Cerebellar cortex (tissue), 1 donor: ENCODE results near the gene ZSCAN29.
"Not testable (repeated sequence)": the region's sequence is repeated elsewhere in the genome, so short reads cannot be mapped to it uniquely, and the experiment has no call there.

ENCODE experiments used
- DNase-seq: peaks from one replicate; pipeline ENCODE4 v3.0.0-alpha.2; 2015; ENCODE audit warnings: low spot score

Gene ZSCAN29

DNA sequence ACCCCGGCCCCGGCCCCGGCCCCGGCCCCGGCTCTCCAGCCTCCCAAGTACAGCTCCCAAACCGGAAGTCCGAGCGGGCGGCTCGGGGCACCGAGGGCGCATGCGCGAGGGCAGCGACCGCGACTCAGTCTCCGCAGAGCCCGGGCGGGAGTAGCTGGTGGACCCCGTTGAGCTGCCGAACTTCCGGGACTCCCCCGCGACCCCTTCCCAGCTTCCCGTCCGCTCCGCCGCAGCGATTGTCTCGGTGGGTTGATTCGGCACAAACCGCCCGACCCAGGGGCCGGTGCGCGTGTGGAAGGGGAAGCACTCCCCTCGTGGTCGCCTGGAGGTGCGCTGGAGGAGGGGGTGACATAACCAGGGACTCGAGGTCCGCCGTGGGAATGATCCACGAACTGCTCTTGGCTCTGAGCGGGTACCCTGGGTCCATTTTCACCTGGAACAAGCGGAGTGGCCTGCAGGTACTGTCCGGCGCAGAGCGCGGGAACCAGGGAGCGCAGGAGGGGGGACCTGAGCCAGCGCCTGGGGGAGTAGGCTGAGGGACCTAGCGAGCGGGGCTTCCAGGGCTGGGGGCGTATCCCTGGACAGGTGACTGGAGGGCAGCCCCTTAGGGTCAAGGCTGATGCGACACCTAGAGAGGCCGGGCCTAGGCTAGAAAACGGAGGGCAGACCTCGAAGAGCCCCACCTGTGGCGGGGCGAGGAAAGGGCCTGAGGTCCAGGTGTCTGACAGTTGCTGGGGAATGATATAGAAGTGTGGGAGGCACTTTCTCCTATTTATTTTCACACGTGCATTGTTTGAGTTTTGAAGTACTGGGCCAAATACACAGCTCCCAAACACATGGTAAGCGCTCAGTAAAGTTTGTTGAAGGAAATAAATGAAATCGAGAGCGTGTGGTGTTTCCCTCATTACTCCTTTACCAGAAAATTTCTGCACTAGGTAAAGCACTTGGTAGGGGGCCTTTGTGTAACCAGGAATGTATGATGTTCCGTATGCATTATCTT lies at the start of gene ZSCAN29, which contains the start of gene TUBGCP4:
Gene ZSCAN29 (minus strand): TSS at position 69 of the 1,000 bp plus-strand sequence. CDS start 1,130 bp downstream, outside the sequence.
Gene TUBGCP4 (plus strand): TSS at position 127 of the 1,000 bp plus-strand sequence. CDS start 254 bp downstream, at position 381.
- DNase-seq: peak; percentile 80

DNA sequence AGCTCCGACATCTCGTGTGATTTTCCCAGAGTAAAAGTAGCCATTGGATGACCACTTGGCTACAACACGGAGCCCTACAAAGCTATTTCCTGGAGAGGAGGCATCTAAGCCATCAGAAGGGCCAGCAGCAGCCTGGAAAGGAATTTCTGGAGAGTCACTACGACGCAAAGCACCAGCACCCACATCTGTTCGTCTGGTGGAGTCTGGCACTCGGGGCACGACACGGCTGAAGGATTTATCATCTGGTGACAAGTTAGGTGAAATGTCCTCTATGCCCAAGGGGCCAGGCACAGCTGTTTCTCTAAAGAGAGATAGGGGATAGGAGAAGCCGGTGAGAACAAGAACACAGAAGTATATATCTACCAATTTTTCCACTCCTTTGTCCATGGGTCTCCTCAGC lies 49.6 kb upstream of the ZSCAN29 start:
- DNase-seq: no peak

- no peak for DNase-seq
Measured at GRCh38 chr15:43414196-43414595, 43.4 kb upstream of the ZSCAN29 start.

GRCh38 chr15:43412096-43412495 lies 41.3 kb upstream of the ZSCAN29 start:
- no peak for DNase-seq

DNA sequence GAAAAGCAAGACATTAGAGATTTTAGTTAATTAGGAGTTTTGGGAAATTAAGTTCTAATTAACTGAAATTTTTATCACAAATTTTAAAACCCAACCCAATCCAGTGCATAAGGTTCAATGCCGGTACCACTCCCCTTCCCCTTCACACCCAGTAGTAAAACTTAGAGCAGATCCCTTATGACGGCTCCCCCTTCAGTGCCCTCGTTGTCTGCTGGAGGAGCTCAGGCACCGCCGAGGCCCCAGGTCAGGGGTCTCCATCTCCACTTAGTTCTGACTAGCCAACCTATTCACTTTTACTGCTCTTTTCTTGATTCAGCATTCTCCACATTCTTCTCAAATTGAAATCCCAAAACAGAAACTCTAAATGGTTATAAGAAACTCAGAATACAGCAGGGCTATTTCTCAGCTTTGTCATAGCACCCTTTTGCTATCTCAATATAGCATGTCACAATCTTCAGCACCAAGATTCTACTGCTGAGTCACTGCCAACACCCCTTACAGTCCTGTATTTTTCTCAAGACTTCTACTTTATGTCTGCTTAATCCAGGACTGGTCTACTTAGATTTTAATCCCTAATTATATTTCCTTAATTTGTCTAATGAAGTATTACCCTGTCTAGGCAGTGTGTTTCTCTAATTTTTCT lies 39.9 kb upstream of the ZSCAN29 start:
- DNase-seq: no peak

GRCh38 chr15:43408789-43409188 lies 37.9 kb upstream of the ZSCAN29 start:
- no peak for DNase-seq

DNA sequence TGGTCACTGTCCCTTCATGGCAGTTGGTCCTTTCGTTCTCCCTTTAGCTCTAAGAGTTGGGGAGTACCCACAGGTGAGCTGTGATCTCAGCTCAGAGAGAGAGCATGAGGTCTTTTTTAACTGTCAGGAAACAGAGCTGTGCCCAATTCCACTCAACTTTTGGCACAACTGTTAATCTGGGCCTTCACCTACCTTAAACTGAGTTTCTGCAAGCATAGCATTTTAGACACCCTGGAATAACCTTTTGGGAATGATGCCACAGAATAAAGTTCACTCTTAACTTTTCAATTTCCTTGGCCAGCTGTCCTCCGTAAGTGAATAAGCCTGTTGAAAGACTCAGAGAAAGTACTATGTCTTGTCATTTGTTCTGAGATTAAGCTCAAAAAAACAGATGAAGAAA lies 36.0 kb upstream of the ZSCAN29 start:
- DNase-seq: no peak

GRCh38 chr15:43406189-43406588 lies 35.3 kb upstream of the ZSCAN29 start:
- DNase-seq: no peak

- DNase-seq: no peak
Measured at GRCh38 chr15:43404130-43404529, 33.3 kb upstream of the ZSCAN29 start.

DNA sequence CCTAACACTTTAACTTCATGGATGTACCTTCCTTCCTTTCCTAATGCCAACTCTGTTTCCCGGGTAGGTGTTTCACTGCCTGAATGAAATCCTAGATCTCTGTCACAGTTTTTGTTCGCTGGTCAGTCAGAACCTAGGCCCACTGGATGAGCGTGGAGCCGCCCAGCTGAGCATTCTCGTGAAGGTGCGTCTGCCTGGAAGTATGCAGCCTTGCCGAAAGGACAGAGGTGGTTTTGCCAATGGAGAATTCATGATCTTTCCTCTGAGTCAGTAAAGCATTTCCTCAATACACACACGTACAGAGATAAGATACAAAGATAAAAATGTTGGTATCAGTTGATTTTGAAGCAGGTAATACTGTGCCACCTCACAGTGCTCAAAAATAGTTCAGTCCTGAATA lies 32.8 kb upstream of the ZSCAN29 start:
- no peak for DNase-seq

DNA sequence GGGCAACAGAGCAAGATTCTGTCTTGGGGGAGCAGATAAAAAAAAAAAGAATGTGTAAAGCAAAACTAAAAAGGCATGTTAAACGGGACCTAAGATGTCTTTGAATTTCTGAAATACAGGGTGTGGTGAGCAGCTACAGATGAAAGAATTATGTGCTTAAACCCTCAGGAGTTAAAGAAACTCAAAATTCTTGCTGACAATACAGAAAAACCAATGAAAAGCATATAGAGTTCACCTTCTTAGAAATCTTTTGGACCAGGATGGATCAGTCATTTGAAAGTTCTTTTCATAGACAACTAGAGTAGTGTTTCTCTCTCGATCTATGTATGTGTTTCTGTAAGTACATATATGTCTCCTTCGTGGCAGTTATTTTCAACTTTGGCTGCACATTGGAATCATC lies 31.4 kb upstream of the ZSCAN29 start:
- DNase-seq: no peak

DNA sequence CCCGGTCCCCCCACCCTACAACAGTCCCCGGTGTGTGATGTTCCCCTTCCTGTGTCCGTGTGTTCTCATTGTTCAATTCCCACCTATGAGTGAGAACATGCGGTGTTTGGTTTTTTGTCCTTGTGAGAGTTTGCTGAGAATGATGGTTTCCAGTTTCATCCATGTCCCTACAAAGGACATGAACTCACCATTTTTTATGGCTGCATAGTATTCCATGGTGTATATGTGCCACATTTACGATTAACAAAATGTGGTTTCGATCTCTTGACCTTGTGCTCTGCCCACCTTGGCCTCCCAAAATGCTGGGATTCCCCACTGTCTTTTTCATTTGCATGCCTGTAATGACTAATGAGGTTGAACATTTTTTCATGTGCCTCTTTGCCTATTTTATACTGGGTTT lies 22.7 kb upstream of the ZSCAN29 start:
- not testable (repeated sequence) for DNase-seq

GRCh38 chr15:43390723-43391122 lies 19.9 kb upstream of the ZSCAN29 start:
- no peak for DNase-seq

- no peak for DNase-seq
Measured at GRCh38 chr15:43383070-43383469, 12.2 kb upstream of the ZSCAN29 start.

- DNase-seq: no peak
Measured at GRCh38 chr15:43382310-43382709, 11.5 kb upstream of the ZSCAN29 start.

DNA sequence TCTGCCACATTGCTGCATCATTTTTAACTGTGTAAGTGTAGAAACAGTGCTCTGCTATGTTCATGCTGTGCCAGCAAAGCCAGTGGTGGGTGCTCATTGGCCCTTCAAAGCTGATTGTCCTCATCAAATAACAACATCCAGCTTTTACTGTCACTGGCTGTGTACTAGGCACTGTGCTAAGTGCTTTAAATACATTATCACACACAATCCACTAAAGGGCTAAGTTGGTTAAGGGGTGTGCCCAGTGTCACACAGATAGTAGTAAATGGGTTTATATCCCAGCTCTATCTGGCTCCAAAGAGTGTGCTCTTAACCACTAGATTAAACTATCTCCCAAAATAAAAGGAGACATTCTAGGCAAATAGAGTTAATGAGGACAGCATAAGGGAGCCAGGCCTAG lies 7.8 kb upstream of the ZSCAN29 start:
- no peak for DNase-seq

DNA sequence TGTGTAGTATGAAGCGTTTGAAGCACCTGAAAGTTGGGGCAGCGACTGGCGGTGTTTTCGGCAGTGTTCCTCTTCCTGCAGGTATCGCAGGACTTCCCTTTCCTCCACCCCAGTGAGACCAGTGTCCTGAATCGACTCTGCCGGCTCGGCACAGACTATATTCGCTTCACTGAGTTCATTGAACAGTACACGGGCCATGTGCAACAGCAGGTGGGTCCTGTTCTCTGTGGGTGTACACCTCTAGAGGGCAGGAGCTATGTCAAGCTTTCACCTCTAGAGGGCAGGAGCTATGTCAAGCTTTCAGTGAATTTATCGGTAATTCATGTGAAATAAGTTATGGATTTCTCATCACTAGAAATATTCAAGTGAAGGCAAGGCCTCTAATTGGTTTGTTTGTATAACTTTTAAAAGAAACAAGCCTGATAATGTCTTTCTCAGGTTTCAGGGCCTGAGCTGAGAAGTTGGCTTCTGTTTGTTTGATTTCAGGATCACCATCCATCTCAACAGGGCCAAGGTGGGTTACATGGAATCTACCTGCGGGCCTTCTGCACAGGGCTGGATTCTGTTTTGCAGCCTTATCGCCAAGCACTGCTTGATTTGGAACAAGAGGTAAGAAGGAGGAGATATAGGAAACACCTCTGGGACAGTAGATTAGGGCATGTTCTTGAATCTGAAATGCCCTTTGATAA lies 5.3 kb upstream of the ZSCAN29 start:
- DNase-seq: peak; percentile 36

DNA sequence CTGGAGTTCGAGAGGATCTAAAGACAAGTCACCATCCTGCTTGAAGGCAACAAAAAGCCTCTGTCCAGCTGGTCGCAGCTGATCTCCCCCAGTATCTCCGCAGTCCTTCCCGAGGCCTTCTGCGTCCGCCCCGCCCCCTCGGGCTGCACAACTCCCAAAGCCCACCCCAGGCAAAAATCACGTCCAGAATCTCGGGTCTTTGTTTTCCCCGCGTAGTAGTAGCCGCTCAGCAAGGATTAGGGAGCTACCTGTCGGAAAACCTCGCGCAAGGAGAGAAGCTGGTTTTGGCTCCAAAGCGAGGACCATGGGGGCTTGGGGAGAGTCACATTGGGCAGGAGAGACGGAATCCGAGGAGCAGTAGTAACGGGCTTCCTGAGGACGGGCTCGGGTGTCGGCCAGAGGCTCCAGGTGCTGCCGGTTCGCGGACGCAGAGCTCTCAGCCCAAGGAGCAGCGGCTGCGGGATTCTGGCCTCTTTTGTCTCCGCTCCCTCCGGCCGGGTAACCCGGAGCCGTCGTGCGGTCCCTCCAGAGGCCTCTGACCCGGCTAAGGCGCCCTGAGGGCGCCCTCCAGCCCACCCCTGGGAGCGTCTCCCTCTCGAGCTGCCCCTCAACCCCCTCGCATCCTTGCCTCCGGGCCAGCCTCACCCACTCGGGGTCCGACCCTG lies 401 bp downstream of the ZSCAN29 start:
- DNase-seq: no peak

GRCh38 chr15:43361313-43361903 lies 9.4 kb downstream of the ZSCAN29 start:
- no peak for DNase-seq

- no peak for DNase-seq
Measured at GRCh38 chr15:43360821-43361220, 10.0 kb downstream of the ZSCAN29 start.

DNA sequence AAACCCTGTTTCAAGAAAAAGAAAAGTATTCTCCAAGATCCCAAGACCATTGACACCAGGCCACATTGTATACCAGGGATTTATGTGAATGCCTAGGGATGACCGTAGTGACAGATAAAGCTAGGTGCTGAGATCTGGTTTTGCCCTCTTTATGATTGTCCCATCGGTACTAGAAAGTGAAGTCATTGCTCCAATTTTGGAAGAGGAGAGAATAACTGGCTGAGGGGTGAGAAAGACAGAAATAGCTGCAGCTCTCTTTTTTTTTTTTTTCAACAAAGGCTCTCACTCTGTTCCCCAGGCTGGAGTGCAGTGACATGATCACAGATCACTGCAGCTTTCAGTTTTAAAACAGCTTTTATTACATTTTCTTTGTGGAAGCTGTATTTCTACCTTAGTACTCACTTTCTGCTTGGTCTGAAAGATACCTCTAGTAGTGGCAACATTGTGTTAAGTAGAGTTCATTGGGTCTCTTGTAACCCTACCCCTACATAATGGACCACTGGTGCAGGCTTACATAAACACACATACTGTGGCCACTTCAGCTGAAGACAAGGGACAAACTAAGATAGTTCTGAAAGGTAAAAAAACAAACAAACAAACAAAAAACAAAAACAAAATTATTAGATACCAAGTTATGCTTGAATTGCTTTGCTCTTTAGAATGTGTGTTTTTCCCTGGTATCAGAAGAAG lies 18.0 kb downstream of the ZSCAN29 start:
- no peak for DNase-seq
